GM19467 (cell line): ENCODE results near the gene SAMD11.

Experiments
- ATAC-seq: cut with Tn5 transposase; IDR thresholded peaks from one replicate; pipeline ENCODE4 v1.9.1; 2021; ENCODE audit warnings: mild to moderate bottlenecking, moderate library complexity; ENCODE audit not compliant: unreplicated experiment

The SAMD11 gene

GRCh38 chr1:992362-992761 is 68.6 kb downstream of the SAMD11 start:
- ATAC-seq: no peak

- no peak for ATAC-seq
Measured at GRCh38 chr1:993379-993995, 69.8 kb downstream of the SAMD11 start.
